HG03175 (cell line): ENCODE results near the gene GDPD5.

Experiments used
- ATAC-seq: cut with Tn5 transposase; IDR thresholded peaks from one replicate; pipeline ENCODE4 v1.9.1; 2021; ENCODE audit warnings: mild to moderate bottlenecking, moderate library complexity; ENCODE audit not compliant: unreplicated experiment

GDPD5 gene

GRCh38 chr11:75493626-75494025 lies 32.1 kb downstream of the GDPD5 start:
- ATAC-seq: no peak

- ATAC-seq: no peak
Observed at GRCh38 chr11:75492181-75492820, 33.4 kb downstream of the GDPD5 start.

GRCh38 chr11:75491465-75491864 lies 34.3 kb downstream of the GDPD5 start:
- no peak for ATAC-seq

DNA sequence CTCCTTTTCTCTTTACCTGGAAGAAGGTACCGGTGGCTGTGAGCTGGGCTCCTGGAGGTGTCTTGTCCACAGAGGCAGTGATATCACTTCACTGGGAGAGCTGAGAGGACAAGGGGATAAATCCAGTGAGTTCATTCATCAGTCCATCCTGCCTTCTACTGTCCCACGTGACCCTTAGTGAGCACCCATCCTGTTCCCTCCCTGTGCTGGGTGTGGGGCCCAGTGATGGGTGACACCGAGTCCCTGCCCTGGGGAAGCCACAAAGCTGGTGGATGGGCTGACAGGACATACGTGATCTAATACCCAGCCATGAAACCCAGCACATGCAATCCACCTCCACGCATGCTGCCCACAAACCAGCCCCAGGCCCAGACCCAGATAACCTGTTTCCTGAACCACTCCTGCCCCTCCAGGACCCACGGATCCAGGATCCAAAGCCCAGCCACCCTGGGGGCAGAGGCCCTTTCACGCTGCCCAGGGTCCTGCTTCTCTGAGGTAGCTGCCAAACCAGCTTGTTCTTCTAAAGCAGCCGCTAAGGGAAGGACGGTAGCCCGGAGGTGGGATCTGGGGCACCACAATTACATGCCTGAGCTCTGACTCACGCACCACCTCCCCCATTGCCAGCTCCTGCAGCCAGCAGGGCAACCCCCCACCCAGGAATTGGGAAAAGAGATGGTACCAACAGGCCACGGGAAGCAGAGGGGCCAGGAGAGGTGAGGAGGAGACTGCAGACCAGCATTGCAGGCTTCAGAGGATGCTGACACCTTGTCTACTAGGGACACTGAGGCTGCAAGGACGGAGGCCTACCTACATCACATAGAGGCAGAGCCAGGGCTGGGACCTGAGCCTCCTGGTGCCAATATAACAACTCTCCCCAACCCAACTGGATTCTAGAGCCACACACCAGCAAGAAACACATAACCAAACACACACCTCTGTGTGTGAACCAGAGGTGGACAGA lies 35.2 kb downstream of the GDPD5 start:
- ATAC-seq: no peak

DNA sequence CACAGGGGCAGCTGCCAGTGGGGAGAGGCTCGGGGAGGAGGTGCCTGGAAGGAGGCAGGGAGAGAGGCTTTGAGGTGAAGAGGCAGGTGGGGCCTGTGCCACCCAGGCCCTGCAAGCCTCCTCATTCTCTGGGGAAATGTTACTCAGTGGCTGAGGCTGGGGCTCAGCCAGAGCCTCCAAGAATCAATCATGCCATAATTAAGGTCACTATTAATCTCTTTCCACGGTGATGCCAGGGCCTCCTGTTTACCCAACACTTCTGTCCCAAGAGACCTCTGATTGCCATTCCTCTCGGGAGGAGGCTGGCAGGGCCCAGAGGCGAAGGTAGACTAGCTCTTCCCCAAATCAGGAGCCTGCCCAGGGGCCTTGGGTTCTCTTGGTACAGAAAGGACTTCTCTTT lies 38.4 kb downstream of the GDPD5 start:
- ATAC-seq: no peak

DNA sequence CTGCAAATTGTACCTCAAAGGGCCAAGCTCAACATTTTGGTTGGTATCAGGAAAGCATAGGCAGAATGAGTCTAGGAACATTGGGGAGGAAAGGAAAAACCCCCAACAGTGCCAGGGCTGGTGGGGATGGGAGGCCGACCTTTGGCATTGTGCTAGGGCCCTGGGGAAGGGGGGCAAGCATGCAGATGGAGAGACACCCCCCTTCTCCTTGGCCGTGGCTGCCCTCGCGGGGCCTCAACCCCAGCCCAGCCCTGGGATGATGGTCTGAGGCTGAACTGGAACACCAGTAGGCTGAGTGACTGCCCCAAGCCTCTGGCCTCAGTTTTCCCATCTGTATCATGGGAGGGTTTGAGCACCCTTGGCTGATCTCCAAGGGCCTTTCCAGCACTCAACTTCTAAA lies 40.0 kb downstream of the GDPD5 start:
- no peak for ATAC-seq

DNA sequence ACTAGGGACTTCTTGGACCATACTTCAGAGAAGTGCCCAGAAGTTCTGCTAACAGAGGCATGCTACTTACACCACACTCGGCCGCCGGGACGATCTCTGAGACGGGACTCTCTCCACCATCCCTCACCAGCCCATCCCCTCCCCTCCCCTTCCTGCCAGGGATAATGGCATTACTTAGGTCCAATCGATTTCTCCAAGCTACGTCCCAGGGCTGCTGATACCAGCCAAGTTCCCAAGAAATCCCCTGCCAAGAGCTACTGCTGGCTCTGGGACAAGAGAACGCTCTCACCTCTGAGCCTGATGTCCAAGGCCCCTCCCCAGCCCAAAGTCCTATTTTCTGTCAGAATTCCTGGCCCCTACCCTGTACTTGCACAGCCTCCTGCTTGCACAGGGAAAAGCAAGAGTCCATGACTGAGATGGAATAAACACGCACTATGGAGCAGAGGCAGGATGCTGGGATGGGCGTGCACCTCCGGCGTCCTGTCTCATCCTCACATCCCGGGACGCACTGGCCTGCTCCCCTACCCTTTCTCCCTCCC lies 42.7 kb downstream of the GDPD5 start:
- ATAC-seq: no peak

GRCh38 chr11:75481922-75482606 lies 43.7 kb downstream of the GDPD5 start:
- ATAC-seq: no peak

DNA sequence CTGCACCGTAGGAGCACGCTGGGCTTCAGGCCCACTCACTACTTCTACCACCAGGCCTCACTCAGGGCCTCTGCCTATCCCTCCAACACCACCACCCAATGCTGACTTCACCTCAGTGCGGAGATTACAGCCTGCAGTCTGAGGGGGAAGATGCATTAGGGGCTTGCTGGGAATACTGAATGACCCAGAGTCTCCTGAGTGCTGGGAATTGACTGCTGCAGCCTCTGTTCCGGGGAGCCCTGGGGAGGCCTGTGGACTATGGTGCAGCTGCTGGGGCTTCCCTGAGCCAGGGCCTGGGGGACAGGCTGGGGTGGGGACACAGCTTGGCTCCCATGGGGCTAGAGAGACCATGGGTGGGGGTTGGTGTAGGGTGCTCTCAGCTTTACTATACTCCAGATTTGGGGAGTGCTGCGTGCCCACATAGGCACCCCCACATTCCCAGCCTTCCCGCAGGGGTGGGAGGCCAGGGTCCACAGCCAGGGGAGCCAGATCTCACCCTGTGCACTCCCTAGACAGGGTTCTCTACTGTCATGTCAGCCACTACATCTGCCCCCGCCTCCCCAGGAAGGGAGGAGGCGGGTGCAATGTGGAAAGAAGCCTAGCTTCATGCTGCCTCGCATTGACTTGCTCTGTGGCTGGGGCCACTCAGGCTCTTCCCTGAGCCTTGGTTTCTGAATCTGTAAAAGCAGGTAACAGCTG lies 44.4 kb downstream of the GDPD5 start:
- no peak for ATAC-seq

DNA sequence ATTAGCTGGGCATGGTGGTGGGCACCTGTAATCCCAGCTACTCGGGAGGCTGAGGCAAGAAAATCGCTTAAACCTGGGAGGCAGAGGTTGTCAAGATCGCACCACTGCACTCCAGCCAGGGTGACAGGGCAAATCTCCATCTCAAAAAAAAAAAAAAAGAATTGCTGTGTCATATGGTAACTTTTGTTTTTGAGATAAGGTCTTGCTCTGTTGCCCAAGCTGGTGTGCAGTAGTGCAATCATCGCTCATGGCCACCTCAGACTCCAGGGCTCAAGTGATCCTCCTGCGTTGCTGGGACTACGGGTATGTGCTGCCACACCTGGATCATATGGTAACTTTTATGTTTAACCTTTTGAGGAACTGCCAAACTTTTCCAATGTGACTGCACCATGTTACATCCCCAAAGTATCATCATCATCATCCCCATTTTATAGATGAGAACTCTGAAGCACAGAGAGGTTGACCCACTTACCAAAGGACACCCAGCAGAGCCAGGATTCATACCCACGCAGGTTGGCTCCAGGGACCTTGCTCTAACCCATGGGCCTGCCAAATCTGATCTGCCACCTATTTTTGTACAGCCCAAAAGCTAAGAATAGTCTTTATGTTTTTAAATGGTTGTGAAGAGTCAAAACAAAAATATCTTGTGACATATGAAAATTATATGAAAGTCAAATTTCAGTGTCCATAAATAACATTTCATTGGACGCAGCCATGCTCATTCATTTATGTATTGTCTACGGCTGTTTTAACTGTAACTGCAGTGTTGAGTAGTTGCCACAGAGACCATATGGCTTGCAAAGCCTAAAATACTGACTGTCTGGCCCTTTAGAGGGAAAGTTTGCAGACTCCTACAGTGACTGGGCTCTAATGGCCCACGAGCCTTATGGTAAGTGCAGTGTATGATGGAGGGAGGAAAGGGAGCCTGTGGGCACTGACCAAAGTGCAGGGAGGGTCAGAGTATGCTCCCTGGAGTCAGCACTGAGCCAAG lies 45.3 kb downstream of the GDPD5 start:
- ATAC-seq: no peak

DNA sequence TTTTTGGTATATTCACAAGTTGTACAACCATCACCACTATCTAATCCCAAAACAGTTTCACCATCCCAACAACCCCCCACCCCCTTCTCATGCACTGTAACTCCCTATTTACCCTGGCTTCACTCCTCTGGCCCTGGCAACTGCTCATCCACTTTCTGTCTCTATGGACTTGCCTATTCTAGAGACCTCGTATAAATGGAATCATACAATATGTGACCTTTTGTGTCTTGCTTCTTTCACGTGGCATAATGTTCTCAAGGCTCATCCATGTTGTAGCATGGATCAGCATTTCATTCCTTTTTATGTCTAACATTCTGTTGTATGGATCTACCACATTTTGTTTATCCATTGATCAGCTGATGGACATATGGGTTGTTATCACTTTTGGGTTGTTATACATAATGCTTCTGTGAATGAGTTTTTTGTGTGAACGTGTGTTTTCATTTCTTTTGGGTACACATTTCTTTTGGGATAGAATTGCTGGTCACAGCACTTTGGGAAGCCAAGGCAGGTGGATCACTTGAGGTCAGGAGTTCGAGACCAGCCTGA lies 46.1 kb downstream of the GDPD5 start:
- ATAC-seq: no peak

DNA sequence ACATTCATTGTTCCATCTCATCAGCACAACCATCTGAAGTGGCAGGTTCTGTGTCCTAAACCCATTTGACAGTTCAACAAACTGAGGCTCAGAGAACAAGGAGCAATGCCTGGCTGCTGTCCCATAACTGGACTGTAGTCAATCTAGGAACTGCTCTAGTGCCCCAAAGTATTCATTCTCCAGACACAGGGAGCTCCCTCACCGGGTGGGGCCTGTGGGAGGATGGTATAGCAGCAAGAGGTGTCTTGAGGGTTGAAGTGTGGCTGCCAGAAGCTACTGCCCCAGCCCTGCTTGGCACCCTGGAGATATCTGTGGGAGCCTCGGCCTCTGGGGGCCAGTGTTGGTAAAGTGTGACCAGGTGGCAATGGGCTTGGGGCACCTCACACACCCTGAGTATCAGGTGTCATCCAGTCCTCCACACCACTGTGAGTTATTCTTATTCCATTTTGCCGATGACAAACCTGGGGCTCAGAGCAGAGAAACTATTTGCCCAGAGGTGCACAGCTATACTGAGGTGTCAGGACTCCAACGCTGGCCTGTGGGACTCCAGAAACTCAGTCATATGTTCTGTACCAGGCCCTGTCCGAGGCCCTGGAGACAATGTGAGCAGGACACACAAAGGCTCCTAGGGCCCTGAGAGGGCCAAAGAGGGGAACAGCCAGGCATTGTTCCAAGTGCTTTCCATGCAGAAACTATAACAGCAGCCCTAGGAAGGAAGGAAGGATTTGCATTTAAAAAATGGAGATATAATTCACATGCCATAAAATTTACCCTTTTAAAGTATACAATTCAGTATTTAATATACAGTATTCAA lies 46.8 kb downstream of the GDPD5 start:
- ATAC-seq: no peak

GRCh38 chr11:75477614-75477935 lies 48.2 kb downstream of the GDPD5 start:
- ATAC-seq: no peak

GRCh38 chr11:75476739-75477613 lies 48.8 kb downstream of the GDPD5 start:
- ATAC-seq: no peak

DNA sequence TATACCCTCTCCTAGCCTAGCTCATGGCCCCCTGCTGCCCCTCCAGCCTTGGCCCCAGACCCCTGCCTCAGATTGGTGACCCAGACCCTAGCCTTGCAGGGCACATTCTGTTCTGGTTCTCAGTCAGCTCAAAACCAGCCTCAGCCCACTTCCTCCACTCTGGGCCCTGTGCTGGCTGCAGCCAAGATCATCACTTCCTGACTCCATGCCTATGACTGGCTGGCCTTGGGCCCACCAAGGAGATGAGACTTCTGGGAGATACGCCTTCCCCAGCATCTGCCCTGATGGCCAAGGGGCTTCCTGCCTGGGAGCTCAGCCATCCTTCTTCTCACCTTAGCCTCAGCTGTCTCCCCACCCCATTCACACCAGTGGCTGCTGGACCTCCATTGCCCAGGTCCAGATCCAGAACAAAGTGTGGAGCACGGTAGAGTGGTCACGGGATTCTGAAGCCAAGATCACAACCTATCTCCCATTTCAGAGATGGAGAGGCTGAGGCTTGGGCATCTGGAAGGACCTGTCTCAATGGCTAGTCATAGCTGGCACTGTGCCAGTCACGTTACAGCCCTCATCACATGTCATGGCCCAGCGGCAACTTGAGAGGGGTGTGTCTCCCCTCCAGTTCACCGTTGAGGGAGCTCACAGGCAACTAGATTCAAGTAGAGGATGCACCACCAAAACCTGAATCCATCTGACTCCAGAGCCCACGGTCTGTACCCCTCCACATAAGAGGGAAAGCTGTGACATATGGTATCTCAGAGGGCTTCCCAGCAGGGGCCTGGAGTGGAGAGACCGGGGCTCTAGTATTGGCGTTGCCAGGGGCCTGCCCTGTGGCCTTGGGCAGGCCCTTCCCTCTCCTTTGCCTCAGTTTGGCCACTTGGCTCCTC lies 49.7 kb downstream of the GDPD5 start:
- no peak for ATAC-seq

DNA sequence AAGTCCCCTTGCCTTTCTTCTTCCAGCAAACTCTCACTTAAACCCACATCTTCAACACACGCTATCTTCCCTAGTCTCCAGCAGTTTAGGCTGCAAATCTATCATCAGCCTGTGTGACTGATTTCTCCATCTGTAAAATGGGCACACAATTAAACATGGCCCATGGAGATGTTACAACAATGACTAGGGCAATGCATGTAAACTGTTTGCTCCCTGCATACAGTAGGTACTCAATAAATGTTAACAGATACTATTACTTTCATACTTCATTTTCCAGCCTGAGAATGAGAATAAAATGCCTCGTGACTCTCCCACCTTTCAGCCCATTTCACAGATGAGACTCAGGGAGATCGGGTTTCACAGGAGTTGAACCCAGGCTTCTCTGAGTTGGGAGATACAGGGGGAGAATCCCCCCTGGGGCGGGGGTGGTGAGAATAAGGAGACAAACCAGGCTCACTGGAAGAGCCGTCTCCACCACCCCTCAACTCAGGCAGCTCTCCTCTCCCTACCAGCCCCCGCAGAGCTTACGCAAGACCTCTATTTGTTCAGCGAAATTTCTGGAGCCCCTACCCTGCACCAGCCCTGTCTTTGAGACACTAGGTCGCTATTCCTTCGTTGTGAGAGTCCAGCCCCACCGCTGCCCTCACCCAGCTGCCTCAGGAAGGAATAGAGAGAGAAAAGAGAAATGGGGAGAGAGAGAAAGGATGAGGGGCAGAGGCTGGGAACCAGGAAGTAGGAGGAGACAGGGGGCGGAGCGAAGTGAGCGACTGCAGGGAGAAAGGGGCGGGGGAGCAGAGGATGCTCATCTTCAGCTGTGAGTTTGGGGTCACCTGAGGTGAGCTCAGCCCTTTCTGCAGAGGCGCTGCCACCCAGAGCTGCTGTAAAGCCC lies 50.6 kb downstream of the GDPD5 start:
- ATAC-seq: no peak
